ENCODE measurements around the gene SLC22A5.

GRCh38 chr5:132389051-132389331 is 19.5 kb downstream of the SLC22A5 start:
- TF ChIP-seq E2F4 (CRISPR knock-in tag; IDR thresholded peaks at IDR 0.05; ENCODE audit: borderline replicate concordance, low read depth) = no peak
- no peak for TF ChIP-seq CTCF (IDR thresholded peaks at IDR 0.05)
- no peak for TF ChIP-seq ATF3 (CRISPR knock-in tag; conservative IDR thresholded peaks at IDR 0.05)
- no peak for TF ChIP-seq USF1 (CRISPR knock-in tag; IDR thresholded peaks at IDR 0.05)
- no peak for TF ChIP-seq MAX (CRISPR knock-in tag; IDR thresholded peaks at IDR 0.05)
- TF ChIP-seq NFYB (CRISPR knock-in tag; conservative IDR thresholded peaks at IDR 0.05; ENCODE audit: low read depth) = no peak
- no peak for TF ChIP-seq NR2C2 (CRISPR knock-in tag; IDR thresholded peaks at IDR 0.05)
- no peak for TF ChIP-seq ZNF512 (CRISPR knock-in tag; IDR thresholded peaks at IDR 0.05; ENCODE audit: borderline replicate concordance)
- no peak for TF ChIP-seq ETV6 (CRISPR knock-in tag; IDR thresholded peaks at IDR 0.05)
- TF ChIP-seq MLX (CRISPR knock-in tag; IDR thresholded peaks at IDR 0.05) = no peak

Measured in WTC11 (cell line).